Activated CD4-positive, alpha-beta T cell treated with anti-CD3 and anti-CD28 coated beads for 36 hours (primary cell): ENCODE data around the gene CCDC15. TPM values are rescaled to one million over a fixed set of nuclear protein-coding genes. Genes with fewer than 3 reads are reported as not detected.

Experiments
- ATAC-seq: fragments of 200-7000 bp; cut with Tn5 transposase; one replicate; pipeline ENCODE4 v1.10.0; 2021; ENCODE audit warnings: mild to moderate bottlenecking, moderate library complexity
- CTCF ChIA-PET: fragments of 350-600 bp; sonication (Branson Sonifier 250); formaldehyde crosslinking; loops from one replicate; lab custom pipeline; 2021; ENCODE audit warnings: antibody characterized with exemption; lab: Charles Lee
- POLR2A ChIA-PET: fragments of 350-600 bp; sonication (Branson Sonifier 250); formaldehyde crosslinking; loops from one replicate; lab custom pipeline; 2021; ENCODE audit warnings: antibody characterized with exemption, inconsistent platforms; lab: Charles Lee
- DNase-seq: peaks from one replicate; pipeline ENCODE4 v3.0.0-alpha.2; 2020
- H3K27ac Mint-ChIP-seq: one replicate; pipeline ENCODE4 v1.8.0; 2021; ENCODE audit warnings: mixed read lengths
- H3K27me3 Mint-ChIP-seq: one replicate; pipeline ENCODE4 v1.8.0; 2021; ENCODE audit warnings: mixed read lengths
- H3K36me3 Mint-ChIP-seq: one replicate; pipeline ENCODE4 v1.8.0; 2021; ENCODE audit warnings: low read depth, mixed read lengths
- H3K4me1 Mint-ChIP-seq: one replicate; pipeline ENCODE4 v1.8.0; 2021; ENCODE audit warnings: mixed read lengths
- H3K4me3 Mint-ChIP-seq: one replicate; pipeline ENCODE4 v1.8.0; 2021; ENCODE audit warnings: mild to moderate bottlenecking, moderate library complexity, mixed read lengths
- H3K9me3 Mint-ChIP-seq: one replicate; pipeline ENCODE4 v1.8.0; 2021; ENCODE audit warnings: low read depth, mixed read lengths
- intact Hi-C, 2 experiments: fragments of 100-400 bp; cut with DNase I in 1 of 2; cut with micrococcal nuclease in 1 of 2; formaldehyde crosslinking; loops; one replicate each; pipeline versions ENCODE4 v1.14.2 to v1.15.1; 2022 to 2024; cut with DNase I, micrococcal nuclease
- total RNA-seq, 2 experiments: library from RNA; stranded (reverse); gene quantifications; one replicate each; pipeline ENCODE4 v1.2.3, GENCODE V29; 2021

Gene CCDC15
- total RNA-seq, 2 experiments from 2014 or later: 5.6 to 6.7 TPM

DNA sequence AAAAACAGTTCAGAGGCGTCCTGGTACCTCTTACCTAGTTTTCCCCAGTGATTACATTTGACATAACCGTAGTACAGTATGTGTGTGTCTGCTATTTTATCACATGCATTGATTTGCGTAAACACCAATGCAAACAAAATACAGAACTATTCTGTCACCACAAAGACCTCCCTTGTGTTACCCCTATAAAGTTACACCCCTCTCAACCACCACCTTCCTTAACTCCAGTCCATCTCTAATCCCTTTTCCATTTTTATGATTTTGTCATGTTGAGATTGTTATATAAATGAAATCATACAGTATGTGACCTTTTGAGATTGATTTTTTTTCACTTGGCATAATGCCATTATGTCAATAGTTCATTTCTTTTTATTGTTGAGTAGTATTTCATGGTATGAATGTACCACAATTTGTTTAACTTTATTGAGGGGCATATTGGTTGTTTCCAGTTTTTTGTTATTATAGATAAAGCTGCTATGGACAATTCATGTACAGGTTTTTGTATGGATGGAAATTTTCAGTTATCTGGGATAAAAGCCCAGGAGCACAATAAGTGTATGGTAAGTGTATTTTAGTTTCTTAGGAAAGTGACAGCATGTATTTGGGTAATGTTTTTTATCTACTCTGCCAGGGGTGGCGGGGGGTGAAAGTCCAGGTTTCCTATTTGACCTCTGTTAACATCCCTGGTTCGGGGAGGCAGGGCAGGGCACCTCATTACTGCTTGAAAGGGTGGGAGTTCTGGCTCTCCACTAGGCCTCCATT lies 103.1 kb downstream of the CCDC15 start:
- no peak overlapping the region for H3K27ac Mint-ChIP-seq
- ATAC-seq: no peak
- no peak for DNase-seq
- no peaks in the 10 kb centered on the region for H3K9me3 Mint-ChIP-seq
- peaks cover 3% of the 10 kb centered on the region for H3K36me3 Mint-ChIP-seq
- CTCF ChIA-PET: interaction anchor here (0.6 kb wide), 1 partner anchor 68 kb away, joined by 3 read pairs; no protein-coding TSS in a partner anchor
- H3K4me3 Mint-ChIP-seq: no peak overlapping the region
- peaks cover 5% of the 10 kb centered on the region for H3K27me3 Mint-ChIP-seq
- no peaks in the 10 kb centered on the region for H3K4me1 Mint-ChIP-seq
- POLR2A ChIA-PET: no interaction called here
- intact Hi-C loops: no loop called here

DNA sequence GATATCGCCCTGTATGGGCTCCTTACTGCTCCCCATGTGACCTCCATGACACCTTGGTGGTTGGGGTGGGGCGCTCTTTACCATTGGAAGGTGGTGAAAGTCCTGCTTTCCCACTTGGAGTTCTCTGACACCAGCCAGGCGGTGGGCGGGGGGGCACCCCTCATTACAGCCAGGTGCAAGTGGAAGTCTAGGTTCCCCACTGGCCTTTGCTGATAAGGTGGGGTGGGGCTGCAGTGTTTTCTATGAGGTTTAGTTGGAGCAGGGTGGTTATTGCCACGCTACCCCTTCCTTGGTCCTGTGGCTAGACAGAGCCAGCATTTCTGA lies 103.7 kb downstream of the CCDC15 start:
- ChIA-PET CTCF (interaction anchor here (0.6 kb wide), 1 partner anchor 67 kb away, joined by 3 read pairs; no protein-coding TSS in a partner anchor), POLR2A (no interaction called here)
- no peak for DNase-seq
- intact Hi-C loops: no loop called here
- Mint-ChIP-seq H3K9me3 (no peaks in the 10 kb centered on the region), H3K4me3 (no peak overlapping the region), H3K36me3 (peaks cover 3% of the 10 kb centered on the region), H3K27ac (no peak overlapping the region), H3K4me1 (peaks cover 2% of the 10 kb centered on the region), H3K27me3 (peaks cover 10% of the 10 kb centered on the region)
- no peak for ATAC-seq

DNA sequence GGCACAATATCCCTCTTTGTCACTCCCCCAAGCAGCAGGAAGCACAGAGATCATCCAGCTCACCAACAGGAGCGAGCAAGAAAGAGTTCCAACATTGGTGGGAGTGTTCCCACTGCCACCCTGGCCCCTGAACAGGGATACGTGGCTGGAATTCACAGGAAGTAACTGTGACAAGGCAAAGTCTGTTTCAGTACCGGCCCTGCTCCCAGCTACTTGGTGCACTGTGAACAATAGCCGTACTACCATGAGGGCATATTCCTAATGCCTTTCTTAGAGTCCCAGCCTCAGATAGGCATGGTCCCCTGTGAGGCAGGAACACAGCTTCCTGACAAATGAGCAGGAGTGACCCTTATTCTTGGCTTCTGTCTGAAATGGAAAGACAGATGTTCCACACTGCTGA lies 107.3 kb downstream of the CCDC15 start:
- no peak for DNase-seq
- intact Hi-C loops: no loop called here
- Mint-ChIP-seq H3K36me3 (no peaks in the 10 kb centered on the region), H3K4me3 (no peak overlapping the region), H3K27me3 (peaks cover 29% of the 10 kb centered on the region), H3K4me1 (peaks cover 13% of the 10 kb centered on the region), H3K9me3 (no peaks in the 10 kb centered on the region), H3K27ac (no peak overlapping the region)
- ATAC-seq: no peak
- ChIA-PET CTCF (no interaction called here), POLR2A (interaction anchor here (0.6 kb wide), 1 partner anchor 12 kb away, joined by 3 read pairs; no protein-coding TSS in a partner anchor)

DNA sequence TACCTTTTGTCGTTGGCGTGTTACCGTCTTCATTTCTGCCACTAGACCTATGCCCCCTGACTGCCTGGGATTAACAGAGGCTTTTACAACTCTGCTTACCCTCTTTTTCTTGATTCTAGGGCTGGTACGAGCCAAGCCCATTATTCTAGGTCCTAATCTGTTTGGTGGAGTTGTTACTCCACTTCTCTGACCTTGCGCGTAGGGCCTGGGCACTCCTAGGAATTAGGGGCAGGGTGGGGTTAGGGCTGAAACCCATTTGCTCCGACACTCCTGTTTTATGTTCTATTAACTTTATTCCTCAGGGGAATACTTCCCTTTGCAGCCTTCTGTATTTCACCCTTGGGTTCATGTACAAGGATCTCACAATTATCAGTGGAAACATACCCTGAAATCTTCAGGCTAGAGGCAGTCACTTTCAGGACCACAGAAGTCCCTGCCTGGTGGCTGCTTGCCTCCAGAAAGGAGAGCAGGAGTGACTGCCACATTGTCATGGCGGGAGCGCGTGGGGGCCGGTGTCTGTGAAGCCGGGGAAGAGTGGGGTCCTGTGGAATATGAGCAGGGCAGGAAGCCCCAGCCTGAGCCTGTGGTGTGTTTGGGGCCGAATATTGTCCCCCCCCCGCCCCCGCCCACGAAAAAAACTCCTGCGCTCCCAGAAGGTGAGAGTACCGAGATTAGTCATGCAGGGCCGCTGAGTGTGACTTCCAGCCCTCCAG lies 108.4 kb downstream of the CCDC15 start:
- Mint-ChIP-seq H3K27me3 (peaks cover 32% of the 10 kb centered on the region), H3K4me3 (peak overlapping the region; percentile 68), H3K36me3 (no peaks in the 10 kb centered on the region), H3K9me3 (no peaks in the 10 kb centered on the region), H3K27ac (no peak overlapping the region), H3K4me1 (peaks cover 13% of the 10 kb centered on the region)
- intact Hi-C loops: no loop called here
- ChIA-PET POLR2A (no interaction called here), CTCF (interaction anchor here (0.7 kb wide), 1 partner anchor 186 kb away, joined by 3 read pairs; no protein-coding TSS in a partner anchor)
- peak; percentile 20 for ATAC-seq
- no peak for DNase-seq

DNA sequence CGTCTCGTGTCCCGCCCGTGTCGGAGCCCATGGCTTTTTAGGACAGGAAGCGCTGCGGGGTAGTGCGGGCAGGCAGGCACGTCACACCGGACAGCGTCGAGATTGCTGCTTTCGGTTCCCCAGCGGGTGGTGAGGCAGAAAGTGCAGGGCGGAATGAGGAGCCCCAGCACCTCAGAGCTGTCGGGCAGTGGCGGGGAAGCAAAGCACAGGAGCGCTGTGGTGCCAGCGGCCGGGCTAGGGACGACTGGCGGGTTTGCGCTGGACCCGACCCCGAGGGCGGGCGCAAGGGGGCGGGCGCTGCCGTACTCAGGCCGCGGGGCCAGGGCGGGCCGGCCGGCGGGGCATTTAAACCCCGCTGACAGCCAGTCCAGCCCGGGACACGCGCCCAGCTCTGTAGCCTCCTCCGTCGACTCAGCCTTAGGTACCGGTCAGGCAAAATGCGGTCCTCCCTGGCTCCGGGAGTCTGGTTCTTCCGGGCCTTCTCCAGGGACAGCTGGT lies 109.0 kb downstream of the CCDC15 start, which contains the start of gene SLC37A2:
TSS of gene SLC37A2 (plus strand) at position 375 of the 498 bp plus-strand sequence. CDS start at position 438, 63 bp downstream.
- ChIA-PET CTCF (interaction anchor here (0.7 kb wide), 2 partner anchors 187 to 193 kb away, joined by 3 read pairs; no protein-coding TSS in a partner anchor), POLR2A (no interaction called here)
- peaks cover 13% of the 10 kb centered on the region for H3K4me1 Mint-ChIP-seq
- peak within 1 kb of the TSS; percentile 68 for H3K4me3 Mint-ChIP-seq
- DNase-seq (peak; percentile 72), ATAC-seq (peak; percentile 92)
- H3K27me3 Mint-ChIP-seq: peaks cover 34% of the 10 kb centered on the region
- H3K36me3 Mint-ChIP-seq: no peaks in the 10 kb centered on the region
- intact Hi-C loops: no loop called here
- H3K9me3 Mint-ChIP-seq: no peaks in the 10 kb centered on the region
- no peak within 1 kb of the TSS for H3K27ac Mint-ChIP-seq

DNA sequence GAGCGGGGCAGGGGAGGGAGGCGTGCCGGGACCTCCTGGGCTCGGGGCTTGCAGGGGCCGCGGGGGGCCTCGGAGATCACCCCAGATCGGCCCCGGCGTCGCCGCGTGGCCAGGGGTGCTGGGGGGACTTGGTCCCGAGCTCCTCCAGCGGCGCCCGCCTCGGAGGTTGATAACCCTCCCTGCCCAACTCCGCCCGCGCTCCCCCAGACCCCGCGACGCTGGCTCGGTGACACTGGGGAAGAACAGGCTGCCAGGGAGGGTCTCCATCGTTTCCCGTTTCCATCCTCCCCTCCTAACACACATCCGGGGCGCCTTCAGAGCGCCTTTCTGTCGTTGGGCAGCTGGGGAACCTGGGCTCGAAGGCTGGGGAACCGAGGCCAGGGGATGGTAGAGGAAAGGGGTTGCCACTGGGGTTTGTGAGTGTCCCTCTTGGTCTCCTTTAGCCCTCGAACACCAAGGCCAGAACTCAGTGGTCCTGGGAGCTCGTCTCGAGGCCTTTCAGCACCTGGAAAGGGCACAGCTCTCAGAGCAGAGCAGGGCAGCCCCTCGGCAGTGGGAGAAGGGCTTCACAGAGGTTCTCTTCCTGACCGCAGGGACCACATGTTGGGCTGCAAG lies 109.5 kb downstream of the CCDC15 start:
- no peaks in the 10 kb centered on the region for H3K9me3 Mint-ChIP-seq
- peak; percentile 21 for ATAC-seq
- H3K4me3 Mint-ChIP-seq: peak overlapping the region; percentile 43
- peaks cover 13% of the 10 kb centered on the region for H3K4me1 Mint-ChIP-seq
- intact Hi-C loops: no loop called here
- no peak overlapping the region for H3K27ac Mint-ChIP-seq
- CTCF ChIA-PET: interaction anchor here (0.7 to 1.2 kb wide), 3 partner anchors 78 to 193 kb away, joined by 3 to 5 read pairs (median 3); no protein-coding TSS in a partner anchor
- no peaks in the 10 kb centered on the region for H3K36me3 Mint-ChIP-seq
- POLR2A ChIA-PET: interaction anchor here (0.7 kb wide), 1 partner anchor 42 kb away, joined by 3 read pairs; no protein-coding TSS in a partner anchor
- peaks cover 39% of the 10 kb centered on the region for H3K27me3 Mint-ChIP-seq
- no peak for DNase-seq

DNA sequence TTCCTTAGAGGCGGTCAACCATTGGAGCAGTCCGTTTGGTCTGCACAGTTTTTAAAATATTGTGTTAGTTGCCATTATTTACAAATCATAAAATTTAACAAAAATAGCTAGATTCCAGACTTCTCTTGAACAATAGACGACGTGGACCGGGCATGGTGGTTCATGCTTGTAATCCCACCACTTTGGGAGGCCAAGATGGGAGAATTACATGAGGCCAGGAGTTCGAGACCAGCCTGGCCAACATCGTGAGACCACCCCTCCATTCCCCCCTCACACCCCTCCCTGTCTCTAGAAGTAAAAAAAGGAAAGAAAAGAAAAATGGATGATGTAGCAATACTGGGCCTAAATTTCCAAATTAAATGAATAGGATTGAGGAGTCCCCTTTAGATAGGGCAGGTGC lies 110.1 kb downstream of the CCDC15 start:
- intact Hi-C loops: no loop called here
- no peak for ATAC-seq
- Mint-ChIP-seq H3K36me3 (no peaks in the 10 kb centered on the region), H3K27me3 (peaks cover 40% of the 10 kb centered on the region), H3K9me3 (no peaks in the 10 kb centered on the region), H3K4me1 (peaks cover 13% of the 10 kb centered on the region), H3K4me3 (no peak overlapping the region), H3K27ac (no peak overlapping the region)
- DNase-seq: no peak
- POLR2A ChIA-PET: interaction anchor here (0.7 kb wide), 1 partner anchor 42 kb away, joined by 3 read pairs; no protein-coding TSS in a partner anchor
- CTCF ChIA-PET: interaction anchor here (0.6 to 1.2 kb wide), 2 partner anchors 60 to 78 kb away, joined by 5 read pairs; no protein-coding TSS in a partner anchor

DNA sequence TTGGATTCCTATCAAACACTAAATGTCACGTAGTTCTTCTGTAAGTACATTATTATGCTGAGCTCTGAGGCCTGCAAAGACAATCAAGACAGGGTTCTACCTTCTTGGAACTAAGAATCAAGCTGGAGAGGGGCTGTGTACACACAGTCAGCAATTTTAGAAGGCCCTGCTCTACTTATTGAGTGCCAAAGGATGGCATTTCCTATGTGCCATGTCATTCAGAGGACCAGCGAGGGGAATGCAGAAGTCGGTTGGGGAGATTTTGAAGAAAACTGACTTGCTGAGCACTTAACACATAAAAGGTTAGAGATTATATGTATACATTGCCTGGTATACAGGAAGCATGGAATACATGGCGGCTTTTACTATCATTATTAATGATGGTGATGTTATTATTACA lies 114.4 kb downstream of the CCDC15 start:
- peaks cover 8% of the 10 kb centered on the region for H3K4me1 Mint-ChIP-seq
- no peaks in the 10 kb centered on the region for H3K9me3 Mint-ChIP-seq
- H3K4me3 Mint-ChIP-seq: no peak overlapping the region
- no peaks in the 10 kb centered on the region for H3K36me3 Mint-ChIP-seq
- H3K27ac Mint-ChIP-seq: no peak overlapping the region
- CTCF ChIA-PET: no interaction called here
- intact Hi-C loops: no loop called here
- POLR2A ChIA-PET: no interaction called here
- H3K27me3 Mint-ChIP-seq: peaks cover 35% of the 10 kb centered on the region
- ATAC-seq: no peak
- DNase-seq: no peak

DNA sequence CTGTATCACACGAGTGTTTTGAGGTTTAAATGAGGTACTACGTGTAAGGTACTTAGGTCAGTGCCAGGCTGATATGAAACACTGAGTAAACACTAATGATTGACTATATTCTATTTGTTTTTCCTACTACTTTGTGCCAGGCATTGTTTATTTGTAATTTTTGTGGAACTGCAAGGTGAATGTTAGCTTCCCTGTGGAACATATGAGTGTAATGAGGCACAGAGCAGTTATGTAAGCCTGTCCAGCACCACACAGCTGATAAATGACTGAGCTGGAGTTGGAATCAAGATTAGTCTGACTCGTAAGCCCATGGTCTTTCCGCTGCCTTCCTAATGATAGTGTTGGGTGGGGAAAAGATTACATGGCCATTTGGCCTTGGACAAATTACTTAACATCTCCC lies 115.0 kb downstream of the CCDC15 start:
- intact Hi-C loops: no loop called here
- CTCF ChIA-PET: no interaction called here
- DNase-seq (no peak), ATAC-seq (no peak)
- Mint-ChIP-seq H3K9me3 (no peaks in the 10 kb centered on the region), H3K27ac (no peak overlapping the region), H3K4me3 (no peak overlapping the region), H3K36me3 (no peaks in the 10 kb centered on the region), H3K4me1 (peaks cover 3% of the 10 kb centered on the region), H3K27me3 (peaks cover 36% of the 10 kb centered on the region)
- POLR2A ChIA-PET: no interaction called here

DNA sequence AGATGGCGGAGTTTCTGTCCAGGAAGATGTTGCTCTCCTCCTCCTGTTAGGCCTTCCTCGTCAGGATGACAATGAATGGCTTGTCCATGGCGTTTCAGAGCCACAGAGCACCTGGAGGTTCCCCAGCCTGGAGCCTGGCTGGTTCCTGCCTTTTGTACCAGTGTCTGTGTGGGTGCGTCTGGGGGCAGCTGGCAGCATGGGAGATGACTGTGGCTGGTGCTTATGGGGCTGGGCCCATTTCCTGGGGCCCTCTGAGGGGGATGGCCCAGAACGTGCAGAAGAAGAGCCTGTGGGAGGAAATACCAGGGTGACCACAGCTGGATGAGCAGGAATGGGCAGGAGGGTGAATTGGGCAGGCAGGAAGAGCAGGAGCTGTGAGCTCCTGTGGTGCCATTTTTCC lies 115.8 kb downstream of the CCDC15 start:
- no peaks in the 10 kb centered on the region for H3K4me1 Mint-ChIP-seq
- H3K36me3 Mint-ChIP-seq: no peaks in the 10 kb centered on the region
- DNase-seq (no peak), ATAC-seq (no peak)
- H3K4me3 Mint-ChIP-seq: no peak overlapping the region
- H3K9me3 Mint-ChIP-seq: no peaks in the 10 kb centered on the region
- no peak overlapping the region for H3K27ac Mint-ChIP-seq
- intact Hi-C loops: no loop called here
- H3K27me3 Mint-ChIP-seq: peaks cover 31% of the 10 kb centered on the region
- CTCF ChIA-PET: no interaction called here
- POLR2A ChIA-PET: interaction anchor here (1.2 kb wide), 1 partner anchor 40 kb away, joined by 4 read pairs; no protein-coding TSS in a partner anchor

DNA sequence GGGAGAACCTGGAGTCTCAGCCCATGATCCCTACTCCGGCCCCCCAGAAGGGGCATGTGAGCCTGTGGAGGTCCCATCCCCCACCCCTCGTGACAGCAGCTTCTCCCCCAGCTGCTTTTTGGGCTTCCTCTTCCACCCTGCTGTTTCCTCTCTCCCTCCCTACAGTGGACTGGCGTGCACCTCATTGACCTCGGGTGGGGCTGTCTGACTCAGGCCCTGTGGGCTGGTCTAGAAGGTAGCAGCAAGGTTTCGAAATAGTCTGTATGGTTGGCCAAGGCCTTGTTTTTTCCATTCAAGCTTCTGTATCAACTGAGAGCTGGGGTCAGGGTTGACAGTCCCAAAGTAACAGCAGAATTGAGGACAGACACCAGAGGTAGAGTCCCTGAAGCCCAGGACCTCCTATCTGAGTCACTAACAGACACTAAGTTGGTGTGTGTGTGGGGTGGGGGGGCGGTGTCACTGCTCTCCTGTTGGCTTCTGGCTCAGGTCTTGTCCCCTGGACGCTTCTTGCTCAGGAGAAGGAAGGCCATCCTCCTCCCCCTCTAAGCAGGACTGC lies 116.8 kb downstream of the CCDC15 start:
- intact Hi-C loops: no loop called here
- POLR2A ChIA-PET: interaction anchor here (1.2 kb wide), 1 partner anchor 39 kb away, joined by 4 read pairs; no protein-coding TSS in a partner anchor
- no peaks in the 10 kb centered on the region for H3K9me3 Mint-ChIP-seq
- no peaks in the 10 kb centered on the region for H3K36me3 Mint-ChIP-seq
- no peak overlapping the region for H3K4me3 Mint-ChIP-seq
- H3K27ac Mint-ChIP-seq: no peak overlapping the region
- ATAC-seq: peak; percentile 79
- DNase-seq: peak; percentile 43
- H3K27me3 Mint-ChIP-seq: peaks cover 25% of the 10 kb centered on the region
- CTCF ChIA-PET: interaction anchor here (1.0 kb wide), 1 partner anchor 330 kb away, joined by 4 read pairs; no protein-coding TSS in a partner anchor
- H3K4me1 Mint-ChIP-seq: no peaks in the 10 kb centered on the region
